GM19099 (cell line): ENCODE data around the gene TARS2.

Experiments used
- POLR2A ChIP-seq: IDR thresholded peaks from 3 replicates; pipeline ENCODE4 v1.6.1; 2011; ENCODE audit warnings: low read depth; ENCODE audit not compliant: insufficient read length; ENCODE audit errors: extremely low read depth

Gene TARS2

GRCh38 chr1:150493175-150493574 is 6.0 kb downstream of the TARS2 start:
- TF ChIP-seq POLR2A, result no peak

GRCh38 chr1:150498342-150498741 is 11.1 kb downstream of the TARS2 start:
- no peak for TF ChIP-seq POLR2A

GRCh38 chr1:150505431-150505830 is 18.2 kb downstream of the TARS2 start:
- TF ChIP-seq POLR2A, result no peak

- no peak for TF ChIP-seq POLR2A
Observed at GRCh38 chr1:150507912-150508864, 21.0 kb downstream of the TARS2 start, which contains the start of gene ECM1. Gene ECM1, plus strand, starts transcription at chr1:150508109. Its CDS starts 101 bp downstream, at chr1:150508210.

GRCh38 chr1:150508982-150509381 is 21.8 kb downstream of the TARS2 start:
- no peak for TF ChIP-seq POLR2A

GRCh38 chr1:150511551-150511950 is 24.3 kb downstream of the TARS2 start:
- no peak for TF ChIP-seq POLR2A

DNA sequence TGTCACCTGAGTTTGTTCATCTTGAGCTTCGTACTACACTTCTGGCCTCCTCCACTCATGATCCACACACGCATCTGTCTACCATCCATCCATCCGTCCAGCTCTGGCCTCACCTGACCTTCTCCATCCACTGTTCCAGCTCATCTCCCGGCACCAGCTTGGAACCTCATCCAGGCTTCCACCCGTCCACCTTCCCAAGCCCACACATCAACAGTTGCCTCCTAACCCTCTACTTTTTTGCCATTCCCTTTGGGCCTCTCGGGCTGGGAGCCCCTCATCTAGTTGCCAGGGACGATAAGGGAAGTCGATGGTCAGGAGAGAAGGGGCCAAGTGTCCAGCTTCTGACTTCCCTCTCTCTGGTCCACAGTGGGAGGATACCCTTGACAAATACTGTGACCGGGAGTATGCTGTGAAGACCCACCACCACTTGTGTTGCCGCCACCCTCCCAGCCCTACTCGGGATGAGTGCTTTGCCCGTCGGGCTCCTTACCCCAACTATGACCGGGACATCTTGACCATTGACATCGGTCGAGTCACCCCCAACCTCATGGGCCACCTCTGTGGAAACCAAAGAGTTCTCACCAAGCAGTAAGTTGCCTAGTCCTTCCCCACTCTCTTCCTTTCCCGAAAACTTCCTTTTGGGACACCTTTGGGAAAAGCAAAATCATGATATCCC is 24.9 kb downstream of the TARS2 start:
- TF ChIP-seq POLR2A, result no peak

DNA sequence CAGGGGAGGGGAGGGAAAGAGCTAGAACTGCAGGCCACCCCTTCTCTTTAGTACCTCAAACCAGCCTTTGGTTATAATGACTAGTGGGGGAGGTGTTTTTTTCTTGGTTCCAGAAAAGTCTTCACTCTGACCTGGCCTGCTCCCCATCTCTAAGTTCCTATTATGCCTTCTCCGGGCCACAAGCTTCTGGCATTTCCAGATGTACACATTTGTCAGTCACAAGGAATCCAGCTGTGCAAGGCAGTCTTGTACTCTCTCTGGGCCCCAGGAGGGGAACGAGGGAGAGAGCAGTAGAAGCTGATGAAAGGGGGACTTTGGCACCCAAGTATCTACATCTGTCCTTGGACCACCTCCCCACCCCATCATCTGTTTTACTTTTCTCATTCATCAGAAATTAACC is 25.6 kb downstream of the TARS2 start:
- no peak for TF ChIP-seq POLR2A

- no peak for TF ChIP-seq POLR2A
Observed at GRCh38 chr1:150513351-150513791, 26.2 kb downstream of the TARS2 start.

DNA sequence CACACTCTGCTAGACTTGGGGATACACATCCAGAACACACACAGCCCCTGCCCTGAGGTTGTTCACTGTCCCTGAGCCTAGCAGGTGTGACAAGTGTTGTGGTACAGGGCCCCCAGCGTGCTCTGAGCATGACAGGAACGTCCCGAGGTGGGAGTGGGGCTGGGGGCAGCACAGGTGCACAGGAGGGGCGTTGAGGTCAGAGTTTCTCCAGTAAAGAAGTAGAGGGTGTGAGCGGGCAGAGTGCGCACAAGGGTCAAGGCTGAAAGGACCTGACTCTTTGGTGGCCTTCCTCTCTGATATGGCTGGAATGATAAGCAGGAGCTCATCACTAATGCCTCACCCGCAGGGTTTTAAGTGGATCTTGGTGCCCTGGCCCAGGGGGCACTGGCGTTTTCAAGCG is 27.0 kb downstream of the TARS2 start:
- TF ChIP-seq POLR2A, result no peak

- no peak for TF ChIP-seq POLR2A
Observed at GRCh38 chr1:150514913-150515327, 27.7 kb downstream of the TARS2 start.

DNA sequence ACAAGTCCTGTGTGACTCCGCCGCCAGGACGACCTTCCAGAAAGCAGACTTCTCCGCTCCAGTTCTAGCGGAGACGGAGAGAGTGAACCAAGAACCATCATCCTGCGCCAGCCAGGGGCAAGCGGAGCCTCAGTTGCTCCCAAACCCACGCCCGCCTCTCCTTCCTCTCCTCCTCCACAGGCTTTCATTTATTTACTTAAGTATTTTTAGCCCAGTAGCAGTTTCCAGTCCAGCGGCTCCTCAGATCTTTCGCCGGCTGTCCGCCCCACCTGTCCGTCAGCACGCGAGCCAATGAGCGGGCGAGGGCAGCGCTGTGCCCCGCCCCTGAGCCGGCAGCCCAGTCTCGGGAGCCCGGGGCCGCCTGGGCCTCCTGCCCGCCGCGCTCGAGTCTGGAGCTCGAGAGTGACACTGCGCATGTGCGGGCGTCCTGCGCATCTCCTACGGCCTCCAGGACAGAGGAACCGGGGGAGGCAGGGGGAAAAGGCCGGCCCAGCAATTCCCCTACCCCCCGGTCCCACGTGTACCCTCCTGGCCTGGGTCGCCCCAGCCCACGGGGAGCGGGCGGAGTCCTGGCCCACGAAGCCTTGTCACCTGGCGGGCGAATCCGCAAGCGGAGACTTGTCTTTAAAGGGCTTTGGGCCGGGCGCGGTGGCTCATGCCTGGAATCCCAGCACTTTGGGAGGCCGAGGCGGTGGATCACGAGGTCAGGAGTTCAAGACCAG is 28.3 kb downstream of the TARS2 start, which contains the start of gene FALEC:
FALEC (plus strand) TSS at position 425 of the 722 bp plus-strand sequence.
- peak; percentile 53 for TF ChIP-seq POLR2A

DNA sequence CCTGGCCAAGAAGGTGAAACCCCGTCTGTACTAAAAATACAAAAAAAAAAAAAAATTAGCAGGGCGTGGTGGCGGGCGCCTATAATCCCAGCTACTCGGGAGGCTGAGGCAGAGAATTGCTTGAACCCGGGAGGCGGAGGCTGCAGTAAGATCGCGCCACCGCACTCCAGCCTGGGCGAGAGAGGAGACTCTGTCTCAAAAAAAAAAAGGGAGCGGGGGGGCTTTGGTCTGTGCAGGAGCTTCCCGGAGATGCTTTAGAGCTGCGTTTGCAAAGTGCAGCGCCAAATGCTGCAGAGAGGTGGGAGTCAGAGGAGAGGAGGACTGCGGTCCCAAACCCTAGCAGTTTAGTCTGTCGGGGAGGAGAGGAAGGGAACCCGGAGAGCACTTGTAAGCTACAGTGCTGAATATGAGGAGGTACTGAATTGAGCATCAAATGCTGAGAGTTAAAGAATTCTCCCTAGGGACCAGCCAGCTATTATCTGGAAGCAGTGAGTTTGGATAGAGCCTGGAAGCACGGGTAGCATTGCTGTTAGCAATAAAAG is 28.9 kb downstream of the TARS2 start:
- no peak for TF ChIP-seq POLR2A

DNA sequence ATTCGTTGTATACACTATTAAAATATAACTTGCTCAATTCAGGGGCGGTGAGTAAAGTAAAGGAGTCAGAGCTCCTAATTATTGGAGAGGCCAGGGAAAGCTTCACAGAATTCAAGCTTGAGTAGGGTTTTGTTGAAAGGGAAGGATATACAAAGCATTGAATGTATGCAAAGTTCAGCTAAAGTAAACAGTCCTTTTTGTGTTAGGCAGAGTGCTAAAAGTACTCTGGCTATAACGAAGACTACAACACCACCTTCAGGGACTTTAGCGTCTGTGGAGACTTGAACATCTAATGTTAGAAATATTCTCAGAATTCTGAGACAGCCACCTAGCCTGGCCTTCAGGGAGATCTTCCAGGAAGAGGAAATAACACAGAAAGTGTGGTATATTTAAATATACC is 29.4 kb downstream of the TARS2 start:
- no peak for TF ChIP-seq POLR2A
